ENCODE results near the gene ATG3. TPM values are rescaled to one million over a fixed set of nuclear protein-coding genes. Genes with fewer than 3 reads are reported as not detected.

ATG3 gene
- total RNA-seq, 1 donor from 2014 or later, result 46.3 TPM

- Mint-ChIP-seq H3K36me3 (ENCODE audit: low read depth, unreplicated experiment) (peaks cover 3% of the 10 kb centered on the region), H3K27ac (ENCODE audit: unreplicated experiment) (peak overlapping the region; percentile 91)
- no peak for TF ChIP-seq CTCF (IDR thresholded peaks at IDR 0.05; ENCODE audit: unreplicated experiment)
Observed at GRCh38 chr3:112593258-112593657, 31.5 kb upstream of the ATG3 start.

GRCh38 chr3:112587336-112587735 lies 25.6 kb upstream of the ATG3 start:
- no peaks in the 10 kb centered on the region for H3K9me3 Mint-ChIP-seq (ENCODE audit: unreplicated experiment)
- H3K36me3 Mint-ChIP-seq (ENCODE audit: low read depth, unreplicated experiment), result peaks cover 13% of the 10 kb centered on the region
- no peak overlapping the region for H3K27ac Mint-ChIP-seq (ENCODE audit: unreplicated experiment)
- H3K4me3 Mint-ChIP-seq (ENCODE audit: unreplicated experiment), result no peak overlapping the region
- no peaks in the 10 kb centered on the region for H3K27me3 Mint-ChIP-seq (ENCODE audit: unreplicated experiment)
- no peak for DNase-seq (ENCODE audit: low spot score)
- peaks cover 13% of the 10 kb centered on the region for H3K4me1 Mint-ChIP-seq (ENCODE audit: unreplicated experiment)
- no peak for TF ChIP-seq CTCF (IDR thresholded peaks at IDR 0.05; ENCODE audit: unreplicated experiment)

More at GRCh38 chr3:112593258-112593657, 31.5 kb upstream of the ATG3 start:
- Mint-ChIP-seq H3K4me1 (ENCODE audit: unreplicated experiment) (peaks cover 15% of the 10 kb centered on the region), H3K27me3 (ENCODE audit: unreplicated experiment) (peaks cover 2% of the 10 kb centered on the region), H3K4me3 (ENCODE audit: unreplicated experiment) (no peak overlapping the region), H3K9me3 (ENCODE audit: unreplicated experiment) (no peaks in the 10 kb centered on the region)
- no peak for DNase-seq (ENCODE audit: low spot score)

GRCh38 chr3:112585782-112586181 lies 24.0 kb upstream of the ATG3 start:
- H3K27ac Mint-ChIP-seq (ENCODE audit: unreplicated experiment), result no peak overlapping the region

GRCh38 chr3:112583105-112583504 lies 21.3 kb upstream of the ATG3 start:
- no peak for TF ChIP-seq CTCF (IDR thresholded peaks at IDR 0.05; ENCODE audit: unreplicated experiment)
- Mint-ChIP-seq H3K36me3 (ENCODE audit: low read depth, unreplicated experiment) (peaks cover 9% of the 10 kb centered on the region), H3K27ac (ENCODE audit: unreplicated experiment) (no peak overlapping the region), H3K4me3 (ENCODE audit: unreplicated experiment) (no peak overlapping the region), H3K27me3 (ENCODE audit: unreplicated experiment) (no peaks in the 10 kb centered on the region), H3K9me3 (ENCODE audit: unreplicated experiment) (no peaks in the 10 kb centered on the region), H3K4me1 (ENCODE audit: unreplicated experiment) (peaks cover 10% of the 10 kb centered on the region)
- DNase-seq (ENCODE audit: low spot score), result no peak

More at GRCh38 chr3:112585782-112586181, 24.0 kb upstream of the ATG3 start:
- Mint-ChIP-seq H3K4me3 (ENCODE audit: unreplicated experiment) (peak overlapping the region; percentile 47), H3K36me3 (ENCODE audit: low read depth, unreplicated experiment) (peaks cover 13% of the 10 kb centered on the region), H3K4me1 (ENCODE audit: unreplicated experiment) (peaks cover 10% of the 10 kb centered on the region), H3K9me3 (ENCODE audit: unreplicated experiment) (no peaks in the 10 kb centered on the region), H3K27me3 (ENCODE audit: unreplicated experiment) (no peaks in the 10 kb centered on the region)
- TF ChIP-seq CTCF (IDR thresholded peaks at IDR 0.05; ENCODE audit: unreplicated experiment), result no peak
- DNase-seq (ENCODE audit: low spot score), result no peak

- Mint-ChIP-seq H3K4me1 (ENCODE audit: unreplicated experiment) (peaks cover 6% of the 10 kb centered on the region), H3K4me3 (ENCODE audit: unreplicated experiment) (no peak overlapping the region), H3K36me3 (ENCODE audit: low read depth, unreplicated experiment) (peaks cover 9% of the 10 kb centered on the region), H3K9me3 (ENCODE audit: unreplicated experiment) (no peaks in the 10 kb centered on the region), H3K27me3 (ENCODE audit: unreplicated experiment) (no peaks in the 10 kb centered on the region), H3K27ac (ENCODE audit: unreplicated experiment) (no peak overlapping the region)
- peak; percentile 65 for TF ChIP-seq CTCF (IDR thresholded peaks at IDR 0.05; ENCODE audit: unreplicated experiment)
- DNase-seq (ENCODE audit: low spot score), result peak; percentile 44
Observed at GRCh38 chr3:112582244-112582874, 20.6 kb upstream of the ATG3 start.
